ENCODE results near the gene AHI1.
"Not testable (repeated sequence)": the region's sequence is repeated elsewhere in the genome, so short reads cannot be mapped to it uniquely, and the experiment has no call there.

Gene AHI1

DNA sequence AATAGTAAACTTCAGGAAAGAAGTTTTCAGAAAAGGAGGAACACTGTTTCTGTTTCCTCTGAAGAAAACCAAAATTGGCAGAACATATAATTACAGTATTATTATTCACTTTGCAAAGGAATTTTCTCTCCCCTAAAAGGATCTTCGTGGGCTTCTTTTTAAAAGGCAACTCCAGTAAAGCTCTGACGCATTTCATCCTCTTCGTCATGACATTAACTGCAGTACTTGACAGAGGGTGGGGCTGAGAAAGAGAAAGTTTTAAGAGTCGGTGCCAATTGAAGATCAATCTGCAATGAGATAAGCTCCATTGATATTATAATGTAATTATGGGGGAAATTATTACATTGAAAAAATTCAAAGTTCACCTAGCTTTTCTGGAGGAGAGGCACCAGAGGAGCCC, 240.7 kb downstream of the AHI1 start:
- no peak for DNase-seq

- no peak for DNase-seq
Measured at GRCh38 chr6:135254471-135254870, 243.1 kb downstream of the AHI1 start.

DNA sequence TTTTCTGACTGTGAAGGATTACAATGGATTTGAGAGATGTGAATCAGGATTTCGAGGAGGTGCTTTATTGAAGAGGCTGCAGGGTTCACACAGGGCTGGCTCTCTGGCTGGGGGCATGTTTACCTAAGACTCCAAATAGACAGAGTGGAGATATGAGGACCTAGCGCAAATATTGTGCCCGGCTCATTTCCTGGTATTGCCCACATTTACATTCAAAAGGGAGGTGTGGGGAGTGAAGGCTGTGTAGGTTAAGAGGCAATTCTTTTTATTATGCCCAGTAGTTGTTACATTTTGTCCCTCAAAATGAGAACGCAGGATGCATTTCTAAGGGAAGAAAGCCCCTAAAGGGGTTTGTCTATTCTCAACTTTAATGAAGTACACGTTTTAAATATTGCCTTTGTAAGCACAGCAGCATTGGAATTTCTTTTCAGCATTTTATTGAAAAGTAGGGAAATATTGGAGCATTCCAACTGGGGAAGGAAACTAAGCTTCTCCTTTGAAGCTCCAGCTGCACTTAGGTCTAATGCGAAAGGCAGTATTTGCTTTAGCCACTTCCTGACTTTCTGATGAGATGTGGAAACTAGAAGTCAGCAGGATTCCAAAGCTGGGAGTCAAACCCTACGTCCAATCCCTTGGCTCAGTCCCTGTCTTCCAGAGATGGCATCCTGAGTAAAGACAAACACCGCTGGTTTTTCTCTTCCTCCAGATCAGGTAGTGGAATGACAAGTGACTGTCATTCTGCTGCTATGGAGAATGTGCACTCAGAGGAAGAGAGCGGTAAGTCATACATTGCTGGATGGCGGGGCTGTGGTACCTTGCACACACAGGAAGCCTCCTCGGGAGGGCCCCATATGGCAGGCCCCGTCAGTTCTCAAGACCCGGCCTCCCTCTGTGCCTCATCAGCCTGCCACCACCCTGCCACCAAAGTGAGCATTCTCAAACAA, 245.8 kb downstream of the AHI1 start:
- DNase-seq, result no peak

DNA sequence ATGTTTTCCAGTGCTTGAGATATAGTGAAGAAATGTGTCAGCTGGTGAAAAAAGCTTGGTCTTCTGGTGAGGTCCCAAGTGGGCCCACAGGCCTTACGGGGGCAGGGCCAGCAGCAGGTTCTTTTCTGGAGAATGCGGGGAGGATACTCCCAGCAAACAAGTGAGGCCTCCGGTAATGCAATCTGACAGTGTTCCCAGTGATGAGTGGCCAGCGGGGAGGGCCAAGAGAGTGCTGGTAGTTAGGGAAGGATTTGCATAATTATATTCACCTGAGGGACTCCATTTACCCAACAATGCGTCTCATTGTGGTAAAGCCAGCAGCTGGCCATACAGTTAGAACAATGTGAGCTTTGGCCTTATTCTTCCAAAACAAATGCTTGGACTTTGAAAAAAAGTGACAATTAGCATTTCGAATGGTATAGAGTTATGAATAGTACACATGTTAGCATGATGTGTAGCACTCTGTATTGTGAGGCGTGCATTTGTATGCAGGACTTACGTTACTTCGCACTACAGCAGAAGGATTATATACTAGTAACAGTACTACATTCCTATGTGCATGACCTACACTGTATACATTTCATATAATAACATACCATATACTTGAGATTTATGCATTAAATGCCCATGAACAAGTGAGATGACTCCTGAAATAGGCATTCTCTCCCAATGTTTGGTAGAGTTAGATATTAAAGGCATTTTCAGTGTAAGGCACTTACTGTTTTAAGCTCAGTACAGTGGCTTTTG, 246.6 kb downstream of the AHI1 start:
- DNase-seq, result no peak

DNA sequence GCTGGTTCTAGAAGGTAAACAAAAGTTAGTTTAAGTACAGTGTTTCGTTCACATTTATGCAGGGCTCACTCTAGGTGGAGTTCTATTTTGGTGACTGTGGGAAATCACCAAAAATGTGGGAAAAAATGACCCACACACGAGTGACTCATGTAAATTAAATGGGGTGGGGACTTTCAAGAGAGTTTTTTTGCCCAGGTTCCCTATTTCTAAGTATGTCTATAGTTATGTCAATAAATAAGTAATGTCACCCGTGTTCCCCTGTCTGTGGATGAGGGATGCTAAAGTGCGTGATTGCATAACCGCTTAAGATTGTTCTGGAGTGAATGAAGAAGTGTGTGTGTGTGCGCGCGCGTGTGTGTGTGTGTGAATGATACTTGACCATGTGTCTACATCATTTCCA, 247.3 kb downstream of the AHI1 start:
- DNase-seq, result no peak

GRCh38 chr6:135246412-135247012, 251.0 kb downstream of the AHI1 start:
- DNase-seq, result not testable (repeated sequence)

DNA sequence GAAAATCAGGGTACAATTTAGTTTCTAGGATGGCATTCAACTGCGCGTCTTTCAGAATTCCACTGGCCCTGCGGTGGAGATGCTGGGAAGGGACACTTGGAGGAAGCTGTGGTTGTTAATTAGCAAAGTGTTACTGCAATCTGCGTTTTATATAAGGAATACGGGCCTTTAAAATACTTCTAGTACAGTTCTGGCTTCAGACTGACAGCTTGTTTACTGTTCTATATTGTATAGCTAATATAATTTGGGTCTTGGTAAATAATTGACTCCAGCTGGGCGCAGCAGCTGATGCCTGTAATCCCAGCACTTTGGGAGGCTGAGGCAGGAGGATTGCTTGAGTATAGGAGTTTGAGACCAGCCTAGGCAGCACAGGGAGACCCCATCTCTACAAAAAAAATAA, 252.7 kb downstream of the AHI1 start:
- no peak for DNase-seq

- no peak for DNase-seq
Measured at GRCh38 chr6:135243871-135244796, 253.4 kb downstream of the AHI1 start.

- DNase-seq, result no peak
Measured at GRCh38 chr6:135240711-135241110, 256.8 kb downstream of the AHI1 start.

DNA sequence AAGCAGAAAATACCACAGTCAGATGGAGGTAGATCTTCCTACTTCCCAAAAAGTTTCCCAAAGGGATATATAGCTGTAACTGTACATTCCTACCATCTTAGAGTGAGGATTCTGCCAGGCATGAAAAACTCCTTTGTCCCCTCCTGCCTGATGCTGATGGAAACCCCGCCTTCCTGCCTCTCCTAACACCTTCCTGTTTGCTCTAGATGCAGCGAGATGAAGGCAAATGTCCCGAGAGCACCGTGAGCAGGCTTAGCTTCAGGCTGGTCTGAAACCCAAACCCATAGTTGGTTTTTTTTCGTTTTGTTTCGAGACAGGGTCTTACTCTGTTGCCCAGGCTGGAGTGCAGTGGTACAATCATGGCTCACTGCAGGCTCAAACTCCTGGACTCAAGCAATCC, 260.8 kb downstream of the AHI1 start:
- no peak for DNase-seq

DNA sequence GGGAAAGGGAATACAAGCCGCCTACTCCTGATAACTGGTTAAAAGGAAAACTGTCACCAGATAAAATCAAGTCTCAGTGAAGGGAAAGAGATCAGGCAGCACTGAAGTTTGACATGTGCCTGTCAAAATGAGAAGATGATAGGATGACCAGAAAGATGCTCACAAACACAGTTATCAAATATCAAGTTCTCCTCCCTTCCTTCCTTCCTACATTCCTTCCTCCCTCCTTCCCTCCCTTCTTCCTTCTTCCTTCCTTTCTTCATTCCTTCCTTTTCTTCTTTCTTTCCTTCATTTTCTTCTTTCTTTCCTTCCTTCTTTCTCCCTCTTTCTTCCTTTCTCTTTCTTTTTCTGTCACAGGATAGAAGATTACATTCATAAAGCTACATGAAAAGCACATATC, 261.2 kb downstream of the AHI1 start:
- no peak for DNase-seq

GRCh38 chr6:135235716-135236115, 261.8 kb downstream of the AHI1 start:
- DNase-seq, result no peak

- no peak for DNase-seq
Measured at GRCh38 chr6:135234492-135234780, 263.1 kb downstream of the AHI1 start.

GRCh38 chr6:135233686-135234491, 263.7 kb downstream of the AHI1 start:
- no peak for DNase-seq

Data from AML-193 (cell line).